ENCODE measurements around the gene RCAN2.

Gene RCAN2

GRCh38 chr6:46381579-46381978 lies 109.7 kb downstream of the RCAN2 start:
- DNase-seq (ENCODE audit: low read depth), result no peak

- DNase-seq (ENCODE audit: low read depth), result no peak
Observed at GRCh38 chr6:46381057-46381456, 110.2 kb downstream of the RCAN2 start.

DNA sequence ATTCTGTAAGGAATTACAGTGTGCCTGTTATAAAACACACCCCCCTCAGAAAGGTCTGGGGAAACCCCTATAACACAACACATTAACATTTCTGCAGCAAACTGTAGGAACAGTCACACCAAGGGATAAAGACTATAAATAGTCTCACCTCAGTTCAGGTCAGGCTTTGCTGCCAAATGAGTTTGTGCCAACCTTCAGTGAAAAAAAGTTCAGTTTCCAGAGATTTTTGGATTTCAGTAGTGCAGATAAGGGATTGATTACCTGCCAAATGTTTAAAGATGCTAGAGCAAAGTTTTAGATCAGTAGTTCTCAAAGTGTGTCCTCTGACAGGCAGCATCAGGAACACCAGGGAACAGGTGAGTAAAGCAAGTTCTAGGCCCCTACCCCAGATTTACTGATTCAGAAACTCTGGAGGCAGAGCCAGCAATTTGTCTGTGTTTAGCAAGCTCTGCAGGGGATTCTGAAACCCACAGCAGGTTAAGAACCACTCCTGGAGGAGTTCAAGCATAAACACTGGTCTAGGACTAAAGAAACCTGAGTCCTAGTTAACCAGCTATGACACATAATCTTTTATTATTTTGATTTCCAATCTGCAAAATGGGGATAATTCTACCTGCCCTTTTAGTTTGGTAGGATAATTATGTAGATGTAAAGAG lies 111.0 kb downstream of the RCAN2 start:
- DNase-seq (ENCODE audit: low read depth), result no peak

DNA sequence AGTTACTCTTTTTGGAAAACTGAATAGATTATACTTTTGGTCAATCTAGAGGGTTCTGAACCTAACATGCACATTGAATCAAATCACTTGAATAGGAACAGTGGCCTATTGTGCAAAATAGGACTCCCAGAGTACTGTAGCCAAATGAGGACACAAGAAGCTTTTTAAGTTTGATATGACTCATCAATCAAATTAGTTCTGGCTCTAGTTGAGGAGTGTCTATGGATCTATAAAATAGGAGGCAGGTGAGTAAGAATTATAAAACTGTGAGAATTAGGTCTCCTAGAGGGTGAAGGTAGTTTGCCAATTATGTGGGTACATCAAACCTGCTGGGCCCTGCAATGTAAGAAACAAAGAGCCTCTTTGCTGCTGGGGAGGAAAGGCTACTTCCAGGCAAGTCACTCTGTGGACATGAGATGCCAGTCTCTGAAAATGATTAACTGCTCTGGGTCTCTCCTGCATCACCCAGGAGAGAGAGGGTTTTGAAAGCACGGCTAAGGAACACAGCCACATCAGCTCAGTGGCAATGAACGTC lies 112.3 kb downstream of the RCAN2 start:
- no peak for DNase-seq (ENCODE audit: low read depth)

- no peak for DNase-seq (ENCODE audit: low read depth)
Observed at GRCh38 chr6:46378161-46378881, 112.9 kb downstream of the RCAN2 start.

DNA sequence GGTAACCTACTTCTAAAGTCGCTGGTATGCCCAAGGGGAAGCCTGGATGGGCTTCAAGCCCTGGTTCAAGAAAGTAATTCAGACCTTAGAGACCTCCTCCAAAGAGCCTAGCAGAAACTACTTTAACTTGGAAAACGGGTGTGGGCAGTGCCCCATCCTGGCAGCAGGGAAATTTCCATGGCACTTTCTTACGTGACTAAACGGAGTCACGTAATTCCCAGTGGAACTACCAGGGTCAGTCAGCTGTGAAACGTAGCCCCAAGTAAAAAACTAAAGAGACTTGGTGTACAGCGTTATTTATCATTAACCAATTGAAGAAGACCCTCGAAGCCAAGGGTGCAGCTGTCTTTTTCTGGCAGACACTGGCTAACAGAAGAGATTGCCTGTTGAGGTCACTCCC lies 114.0 kb downstream of the RCAN2 start:
- DNase-seq (ENCODE audit: low read depth), result no peak

- no peak for DNase-seq (ENCODE audit: low read depth)
Observed at GRCh38 chr6:46376562-46377061, 114.6 kb downstream of the RCAN2 start.

DNA sequence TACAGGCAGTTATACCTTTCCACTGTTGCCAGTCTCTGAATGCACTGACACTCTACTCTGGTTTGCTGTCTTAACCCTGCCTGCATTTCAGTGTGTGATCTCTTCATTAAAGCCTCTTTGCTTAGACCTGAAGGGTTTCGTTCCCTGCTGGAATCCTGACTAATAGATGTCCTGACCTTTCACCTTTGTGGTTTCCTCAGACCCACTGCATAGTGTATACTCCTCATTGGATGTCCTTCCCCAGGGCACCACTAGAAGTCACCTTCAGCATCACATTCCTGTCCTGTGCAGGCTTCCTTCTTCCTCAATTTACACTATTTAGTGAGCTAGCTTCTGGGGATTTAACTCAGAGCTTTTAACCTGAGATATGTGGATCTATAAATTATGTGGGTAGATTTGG lies 120.6 kb downstream of the RCAN2 start:
- peak; percentile 49 for DNase-seq (ENCODE audit: low read depth)

GRCh38 chr6:46368169-46368536 lies 123.1 kb downstream of the RCAN2 start:
- no peak for DNase-seq (ENCODE audit: low read depth)

- no peak for DNase-seq (ENCODE audit: low read depth)
Observed at GRCh38 chr6:46367354-46368168, 123.7 kb downstream of the RCAN2 start.

- DNase-seq (ENCODE audit: low read depth), result no peak
Observed at GRCh38 chr6:46366190-46366900, 124.9 kb downstream of the RCAN2 start.

- no peak for DNase-seq (ENCODE audit: low read depth)
Observed at GRCh38 chr6:46357591-46357990, 133.7 kb downstream of the RCAN2 start.

DNA sequence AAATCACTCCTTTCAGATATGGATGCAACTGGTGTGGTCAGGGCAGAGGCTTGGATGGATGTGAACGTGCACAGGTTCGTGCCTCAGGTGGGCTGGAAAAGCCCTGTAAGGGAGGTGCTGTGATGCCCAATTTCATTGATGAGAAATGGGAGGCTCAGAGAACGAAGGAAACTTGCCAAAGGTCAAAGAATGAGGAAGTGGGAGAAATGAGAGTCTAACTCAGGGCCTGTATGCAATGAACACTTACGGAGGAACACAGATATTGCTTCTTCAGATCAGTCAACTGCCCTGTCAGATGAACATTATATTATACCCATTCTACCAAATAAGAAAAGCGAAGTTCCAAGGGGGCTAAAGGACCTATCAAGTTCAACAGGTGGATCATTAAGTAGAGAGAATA lies 134.7 kb downstream of the RCAN2 start:
- DNase-seq (ENCODE audit: low read depth), result no peak

- DNase-seq (ENCODE audit: low read depth), result peak; percentile 61
Observed at GRCh38 chr6:46353528-46353927, 137.7 kb downstream of the RCAN2 start.

GRCh38 chr6:46352541-46353268 lies 138.5 kb downstream of the RCAN2 start:
- no peak for DNase-seq (ENCODE audit: low read depth)

GRCh38 chr6:46350714-46351113 lies 140.5 kb downstream of the RCAN2 start:
- DNase-seq (ENCODE audit: low read depth), result no peak

DNA sequence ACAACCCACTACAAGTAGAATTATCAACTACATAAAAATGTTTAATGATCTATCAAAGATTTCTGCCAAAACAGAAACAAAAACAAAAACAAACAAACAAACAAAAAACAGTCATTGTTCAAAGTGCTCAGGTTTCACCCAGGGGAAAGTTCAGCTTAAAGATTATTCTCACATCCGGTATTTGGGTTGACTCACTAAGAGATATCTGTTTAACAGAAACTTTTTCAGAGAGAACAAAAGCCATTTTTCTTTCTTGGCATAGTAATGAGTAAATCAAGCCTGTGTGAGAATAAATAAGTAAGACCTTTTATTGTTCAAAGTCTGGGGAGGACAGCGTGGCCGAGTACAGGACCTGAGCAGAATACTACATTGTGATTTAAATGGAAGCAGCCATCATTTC lies 143.6 kb downstream of the RCAN2 start:
- DNase-seq (ENCODE audit: low read depth), result no peak

DNA sequence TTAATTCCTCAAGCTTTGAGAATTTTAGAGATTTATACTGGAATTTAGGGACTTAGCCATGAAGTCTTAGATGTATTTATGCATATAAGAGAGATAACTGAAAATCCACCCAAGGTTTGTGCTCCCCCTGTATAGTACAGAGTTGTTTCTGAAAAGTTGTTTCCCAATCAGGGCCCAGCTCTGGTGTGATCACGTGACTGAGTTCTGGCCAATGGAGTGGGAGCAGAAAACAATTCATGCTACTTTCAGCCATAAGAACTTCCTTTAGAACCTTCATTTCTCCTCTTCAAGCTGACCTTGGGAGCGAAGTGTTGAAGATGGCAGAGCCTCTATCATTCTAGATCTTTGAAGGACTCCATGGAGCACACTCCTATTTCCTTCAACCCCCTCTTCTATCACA lies 151.0 kb downstream of the RCAN2 start:
- no peak for DNase-seq (ENCODE audit: low read depth)

DNA sequence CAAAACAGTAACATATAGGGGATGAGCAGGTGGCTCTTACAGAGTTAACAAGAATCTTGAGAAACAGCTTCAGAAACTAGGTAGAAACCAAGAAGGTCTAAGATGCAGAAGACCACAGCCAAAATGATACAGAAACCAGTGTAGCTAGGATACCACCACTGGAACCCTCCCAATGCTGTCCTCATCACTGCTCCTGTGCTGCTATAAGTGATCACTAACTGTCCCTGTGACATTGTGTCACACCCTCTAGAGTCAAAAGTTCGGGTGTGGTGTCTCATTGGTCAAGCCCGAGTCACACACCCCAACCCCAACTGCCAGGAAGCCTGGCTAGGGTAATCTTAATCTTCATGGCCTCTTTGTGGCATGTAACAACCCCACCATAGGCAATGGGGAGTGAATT lies 153.1 kb downstream of the RCAN2 start:
- DNase-seq (ENCODE audit: low read depth), result no peak

DNA sequence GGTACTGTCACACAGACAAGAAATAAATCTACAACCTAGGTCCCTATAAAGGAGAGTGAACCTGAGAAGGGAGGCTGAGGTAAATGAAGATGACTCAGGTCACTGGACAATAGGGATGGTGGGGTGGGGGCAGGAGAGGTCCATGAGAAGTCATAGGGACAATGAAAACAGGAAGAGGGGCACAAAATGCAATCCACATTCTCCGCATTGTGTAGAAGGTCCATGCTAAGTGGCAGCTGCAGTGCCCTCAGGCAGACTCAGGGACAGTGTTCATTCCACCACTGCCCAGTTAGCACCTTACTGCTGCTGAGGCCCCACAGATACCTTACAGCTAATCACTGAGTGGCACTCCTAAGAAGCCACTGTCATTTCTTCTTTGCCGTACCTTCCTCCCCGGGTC lies 156.8 kb downstream of the RCAN2 start:
- no peak for DNase-seq (ENCODE audit: low read depth)

DNA sequence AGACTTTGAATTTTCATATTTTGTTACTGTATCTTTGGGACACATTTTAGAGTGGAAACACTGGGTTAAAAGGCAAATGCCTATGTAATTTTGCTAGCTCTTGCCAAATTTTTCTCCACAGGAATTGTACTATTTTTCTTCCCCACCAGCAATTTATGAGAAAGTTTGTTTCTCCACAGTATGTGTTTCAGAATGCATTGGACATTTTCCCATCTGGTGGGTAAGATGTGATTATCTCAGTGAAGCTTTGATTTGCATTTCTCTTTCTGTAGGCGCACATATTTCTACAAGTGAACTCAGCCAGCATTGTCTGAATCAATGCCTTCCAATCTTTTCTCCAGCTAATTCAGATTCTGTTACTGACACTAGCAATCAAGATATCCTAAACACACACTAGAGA lies 157.8 kb downstream of the RCAN2 start:
- DNase-seq (ENCODE audit: low read depth), result peak; percentile 29

Data from amniotic epithelial cell (primary cell).